Measurements from ENCODE around the gene TUBA1C.

TUBA1C gene

GRCh38 chr12:49231878-49232655 is 32.8 kb upstream of the TUBA1C start:
- peak overlapping the region; percentile 79 to 80 for H3K4me3 ChIP-seq (ENCODE audit: low read depth in 1 of 2, low read length in 1 of 2)
- H3K36me3 ChIP-seq, result no peaks in the 10 kb centered on the region

GRCh38 chr12:49232940-49233841 is 31.7 kb upstream of the TUBA1C start:
- no peak for TF ChIP-seq CTCF (IDR thresholded peaks at IDR 0.05)
- H3K36me3 ChIP-seq, result no peaks in the 10 kb centered on the region
- H3K27me3 ChIP-seq, result no peaks in the 10 kb centered on the region
- H3K27ac ChIP-seq, result peak overlapping the region; percentile 99
- H3K4me3 ChIP-seq (ENCODE audit: low read depth in 1 of 2, low read length in 1 of 2), result peak overlapping the region; percentile 79 to 80
- no peaks in the 10 kb centered on the region for H3K9me3 ChIP-seq
- peaks cover 52 to 53% of the 10 kb centered on the region in 2 experiments for H3K4me1 ChIP-seq (ENCODE audit: control insufficient read depth in 1 of 2, insufficient read depth in 1 of 2, low read depth in 1 of 2, low read length in 1 of 2)

More at GRCh38 chr12:49231878-49232655, 32.8 kb upstream of the TUBA1C start:
- Histone ChIP-seq H3K27me3 (no peaks in the 10 kb centered on the region), H3K9me3 (no peaks in the 10 kb centered on the region), H3K27ac (peak overlapping the region; percentile 99), H3K4me1 (ENCODE audit: control insufficient read depth in 1 of 2, insufficient read depth in 1 of 2, low read depth in 1 of 2, low read length in 1 of 2) (peaks cover 52 to 53% of the 10 kb centered on the region in 2 experiments)
- no peak for TF ChIP-seq CTCF (IDR thresholded peaks at IDR 0.05)

GRCh38 chr12:49233842-49234526 is 30.9 kb upstream of the TUBA1C start:
- H3K4me1 ChIP-seq (ENCODE audit: control insufficient read depth in 1 of 2, insufficient read depth in 1 of 2, low read depth in 1 of 2, low read length in 1 of 2), result peaks cover 52 to 53% of the 10 kb centered on the region in 2 experiments
- H3K9me3 ChIP-seq, result no peaks in the 10 kb centered on the region
- no peaks in the 10 kb centered on the region for H3K36me3 ChIP-seq
- H3K4me3 ChIP-seq (ENCODE audit: low read depth in 1 of 2, low read length in 1 of 2), result peak overlapping the region; percentile 79 to 80
- H3K27me3 ChIP-seq, result no peaks in the 10 kb centered on the region
- TF ChIP-seq CTCF (IDR thresholded peaks at IDR 0.05), result no peak
- H3K27ac ChIP-seq, result peak overlapping the region; percentile 99

GRCh38 chr12:49236423-49236822 is 28.5 kb upstream of the TUBA1C start:
- TF ChIP-seq CTCF (IDR thresholded peaks at IDR 0.05), result no peak
- no peak overlapping the region for H3K27ac ChIP-seq
- no peaks in the 10 kb centered on the region for H3K9me3 ChIP-seq
- no peaks in the 10 kb centered on the region for H3K27me3 ChIP-seq
- no peaks in the 10 kb centered on the region for H3K36me3 ChIP-seq
- H3K4me3 ChIP-seq (ENCODE audit: low read depth in 1 of 2, low read length in 1 of 2), result no peak overlapping the region
- H3K4me1 ChIP-seq (ENCODE audit: control insufficient read depth in 1 of 2, insufficient read depth in 1 of 2, low read depth in 1 of 2, low read length in 1 of 2), result peaks cover 32 to 34% of the 10 kb centered on the region in 2 experiments

- no peaks in the 10 kb centered on the region for H3K36me3 ChIP-seq
- TF ChIP-seq CTCF (IDR thresholded peaks at IDR 0.05), result no peak
- H3K4me3 ChIP-seq (ENCODE audit: low read depth in 1 of 2, low read length in 1 of 2), result no peak overlapping the region
- H3K27me3 ChIP-seq, result no peaks in the 10 kb centered on the region
- H3K9me3 ChIP-seq, result no peaks in the 10 kb centered on the region
- peaks cover 22 to 23% of the 10 kb centered on the region in 2 experiments for H3K4me1 ChIP-seq (ENCODE audit: control insufficient read depth in 1 of 2, insufficient read depth in 1 of 2, low read depth in 1 of 2, low read length in 1 of 2)
- peak overlapping the region; percentile 69 for H3K27ac ChIP-seq
Observed at GRCh38 chr12:49243631-49244030, 21.3 kb upstream of the TUBA1C start.

Data from neutrophil (primary cell).